KMS-11 (cell line): ENCODE data around the gene TMEM252.

ENCODE experiments used
- H2AFZ ChIP-seq: fragments of 200-600 bp; sonication (generic); 2 replicates; pipeline ENCODE4 v1.6.1; 2016; ENCODE audit warnings: antibody characterized with exemption, mixed run types, low read depth
- H3K27ac ChIP-seq: fragments of 200-600 bp; sonication (generic); 2 replicates; pipeline ENCODE4 v1.6.1; 2016; ENCODE audit warnings: mild to moderate bottlenecking, mixed run types
- H3K27me3 ChIP-seq: fragments of 200-600 bp; sonication (generic); 2 replicates; pipeline ENCODE4 v1.6.1; 2017; ENCODE audit warnings: mild to moderate bottlenecking, low read depth, mixed run types, moderate library complexity; ENCODE audit not compliant: insufficient read depth
- H3K36me3 ChIP-seq: fragments of 200-600 bp; sonication (generic); 2 replicates; pipeline ENCODE4 v1.6.1; 2017; ENCODE audit warnings: mild to moderate bottlenecking, mixed run types; ENCODE audit not compliant: insufficient read depth
- H3K4me1 ChIP-seq: fragments of 200-600 bp; sonication (generic); 2 replicates; pipeline ENCODE4 v1.6.1; 2016; ENCODE audit warnings: mild to moderate bottlenecking, low read depth, mixed run types; ENCODE audit not compliant: poor library complexity, severe bottlenecking
- H3K4me2 ChIP-seq: fragments of 200-600 bp; sonication (generic); 2 replicates; pipeline ENCODE4 v1.7.0; 2016; ENCODE audit warnings: mild to moderate bottlenecking, mixed run types
- H3K4me3 ChIP-seq: fragments of 200-600 bp; sonication (generic); IDR thresholded peaks from 2 replicates; pipeline ENCODE4 v1.6.1; 2017; ENCODE audit warnings: low read depth, low read length, mixed read lengths; ENCODE audit not compliant: insufficient read depth
- H3K79me2 ChIP-seq: fragments of 200-600 bp; sonication (generic); 2 replicates; pipeline ENCODE4 v1.6.1; 2016; ENCODE audit warnings: low read depth, mixed run types; ENCODE audit not compliant: insufficient read depth
- H3K9ac ChIP-seq: fragments of 200-600 bp; sonication (generic); 2 replicates; pipeline ENCODE4 v1.6.1; 2016; ENCODE audit warnings: mild to moderate bottlenecking, mixed run types
- H4K20me1 ChIP-seq: fragments of 200-600 bp; sonication (generic); 2 replicates; pipeline ENCODE4 v1.6.1; 2016; ENCODE audit warnings: mild to moderate bottlenecking, mixed run types; ENCODE audit not compliant: insufficient read depth
- CTCF ChIP-seq: fragments of 200-600 bp; sonication (generic); conservative IDR thresholded peaks from 2 replicates; pipeline ENCODE4 v1.6.1; 2017; ENCODE audit warnings: low read depth, mild to moderate bottlenecking, antibody characterized with exemption, low read length, moderate library complexity, mixed read lengths

The TMEM252 gene

GRCh38 chr9:68552700-68553476 lies 12.2 kb upstream of the TMEM252 start:
- H3K79me2 ChIP-seq = no peaks in the 10 kb centered on the region
- H3K4me3 ChIP-seq = no peak overlapping the region
- H3K36me3 ChIP-seq = no peaks in the 10 kb centered on the region
- no peak overlapping the region for H3K9ac ChIP-seq
- H3K4me1 ChIP-seq = no peaks in the 10 kb centered on the region
- no peak overlapping the region for H3K4me2 ChIP-seq
- no peaks in the 10 kb centered on the region for H3K27me3 ChIP-seq
- H2AFZ ChIP-seq = no peak overlapping the region
- H4K20me1 ChIP-seq = no peaks in the 10 kb centered on the region
- H3K27ac ChIP-seq = no peak overlapping the region
- TF ChIP-seq CTCF = no peak

GRCh38 chr9:68551191-68551590 lies 10.5 kb upstream of the TMEM252 start:
- H3K9ac ChIP-seq = no peak overlapping the region
- no peaks in the 10 kb centered on the region for H4K20me1 ChIP-seq
- H3K79me2 ChIP-seq = no peaks in the 10 kb centered on the region
- no peak for TF ChIP-seq CTCF
- no peak overlapping the region for H3K27ac ChIP-seq
- no peak overlapping the region for H3K4me3 ChIP-seq
- no peaks in the 10 kb centered on the region for H3K27me3 ChIP-seq
- no peaks in the 10 kb centered on the region for H3K36me3 ChIP-seq
- H3K4me2 ChIP-seq = no peak overlapping the region
- no peaks in the 10 kb centered on the region for H3K4me1 ChIP-seq
- no peak overlapping the region for H2AFZ ChIP-seq

- Histone ChIP-seq H3K9ac (no peak overlapping the region), H2AFZ (no peak overlapping the region), H3K27ac (no peak overlapping the region), H3K27me3 (no peaks in the 10 kb centered on the region), H3K79me2 (no peaks in the 10 kb centered on the region), H3K4me2 (no peak overlapping the region), H3K4me3 (no peak overlapping the region), H3K4me1 (no peaks in the 10 kb centered on the region), H4K20me1 (no peaks in the 10 kb centered on the region), H3K36me3 (no peaks in the 10 kb centered on the region)
- no peak for TF ChIP-seq CTCF
Measured at GRCh38 chr9:68548241-68548640, 7.6 kb upstream of the TMEM252 start.

GRCh38 chr9:68547417-68547816 lies 6.7 kb upstream of the TMEM252 start:
- Histone ChIP-seq H3K36me3 (no peaks in the 10 kb centered on the region), H3K4me1 (no peaks in the 10 kb centered on the region), H3K27me3 (no peaks in the 10 kb centered on the region), H3K79me2 (no peaks in the 10 kb centered on the region), H3K9ac (no peak overlapping the region), H3K4me3 (no peak overlapping the region), H4K20me1 (no peaks in the 10 kb centered on the region), H2AFZ (no peak overlapping the region), H3K4me2 (no peak overlapping the region), H3K27ac (no peak overlapping the region)
- no peak for TF ChIP-seq CTCF
